Measurements from ENCODE around the gene B2M.

DNA sequence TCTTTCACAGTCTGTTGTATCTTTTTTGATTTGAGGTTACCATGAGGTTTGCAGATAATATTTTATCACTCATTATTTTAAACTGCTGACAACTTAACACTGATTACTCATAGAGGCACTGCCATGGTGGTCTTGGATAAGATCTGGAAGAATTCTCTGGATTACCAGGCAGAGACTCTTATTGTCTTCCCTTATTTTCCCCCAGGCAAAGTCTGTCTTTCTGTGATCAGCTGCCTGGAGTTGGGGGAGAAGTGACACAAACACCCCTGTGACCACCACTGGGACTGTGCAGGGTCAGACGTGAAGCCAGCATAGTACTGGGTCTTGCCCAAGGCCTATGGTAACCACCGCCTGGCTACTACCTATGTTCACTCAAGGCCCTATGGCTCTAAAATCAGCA, 4.9 kb upstream of the B2M start:
- TF ChIP-seq POLR2A (IDR thresholded peaks at IDR 0.05; ENCODE audit: extremely low read depth, insufficient read length): no peak
- TF ChIP-seq MYC (IDR thresholded peaks at IDR 0.05; ENCODE audit: low read depth, low read length): no peak

Data from NB4 (cell line).